MM.1S (cell line): ENCODE measurements around the gene GOLGA7B.

Experiments used
- DNase-seq: peaks from one replicate; pipeline ENCODE4 v3.0.0-alpha.2; 2015
- H2AFZ ChIP-seq: fragments of 300-600 bp; sonication (generic); 2 replicates; pipeline ENCODE4 v1.6.0; 2016; ENCODE audit warnings: antibody characterized with exemption, low read length
- H3F3A ChIP-seq: fragments of 300-600 bp; sonication (generic); 2 replicates; pipeline ENCODE4 v1.6.1; 2016; ENCODE audit warnings: mild to moderate bottlenecking, antibody characterized with exemption, low read length, moderate library complexity, mixed read lengths; ENCODE audit not compliant: insufficient read depth
- H3K27ac ChIP-seq: fragments of 300-600 bp; sonication (generic); 2 replicates; pipeline ENCODE4 v1.5.1; 2016; ENCODE audit warnings: mild to moderate bottlenecking, low read length
- H3K27me3 ChIP-seq: fragments of 300-600 bp; sonication (generic); replicated peaks from 2 replicates; pipeline ENCODE4 v1.6.0; 2016; ENCODE audit warnings: low read length; ENCODE audit not compliant: insufficient read depth
- H3K36me3 ChIP-seq: fragments of 300-600 bp; sonication (generic); replicated peaks from 2 replicates; pipeline ENCODE4 v1.6.1; 2016; ENCODE audit warnings: mild to moderate bottlenecking, low read length, mixed read lengths; ENCODE audit not compliant: insufficient read depth
- H3K4me1 ChIP-seq: fragments of 300-600 bp; sonication (generic); 2 replicates; pipeline ENCODE4 v1.6.1; 2016; ENCODE audit warnings: low read length, mixed read lengths
- H3K4me2 ChIP-seq: fragments of 300-600 bp; sonication (generic); 2 replicates; pipeline ENCODE4 v1.6.0; 2016; ENCODE audit warnings: low read depth, low read length
- H3K4me3 ChIP-seq: fragments of 300-600 bp; sonication (generic); 2 replicates; pipeline ENCODE4 v1.5.1; 2016; ENCODE audit warnings: low read length, mixed read lengths
- H3K79me2 ChIP-seq: fragments of 300-600 bp; sonication (generic); 2 replicates; pipeline ENCODE4 v1.6.1; 2016; ENCODE audit warnings: mixed run types, low read length, mixed read lengths
- H3K9ac ChIP-seq: fragments of 300-600 bp; sonication (generic); 2 replicates; pipeline ENCODE4 v1.6.1; 2016; ENCODE audit warnings: low read length, mixed read lengths
- H3K9me2 ChIP-seq: fragments of 300-600 bp; sonication (generic); replicated peaks from 2 replicates; pipeline ENCODE4 v1.6.1; 2016; ENCODE audit warnings: mild to moderate bottlenecking, low read length, mixed read lengths; ENCODE audit not compliant: insufficient read depth
- H3K9me3 ChIP-seq: fragments of 300-600 bp; sonication (generic); replicated peaks from 2 replicates; pipeline ENCODE4 v1.6.1; 2016; ENCODE audit warnings: mild to moderate bottlenecking, low read length, mixed read lengths; ENCODE audit not compliant: insufficient read depth
- H4K20me1 ChIP-seq: fragments of 300-600 bp; sonication (generic); 2 replicates; pipeline ENCODE4 v1.6.1; 2016; ENCODE audit warnings: mild to moderate bottlenecking, low read length, moderate library complexity, mixed read lengths; ENCODE audit not compliant: insufficient read depth
- EZH2 ChIP-seq: fragments of 300-600 bp; sonication (generic); optimal IDR thresholded peaks from 2 replicates; pipeline ENCODE3; 2017; ENCODE audit warnings: low read depth, mild to moderate bottlenecking, antibody characterized with exemption, low read length, mixed read lengths
- EZH2phosphoT487 ChIP-seq: fragments of 300-600 bp; sonication (generic); IDR thresholded peaks from 2 replicates; pipeline ENCODE4 v1.6.1; 2018; ENCODE audit warnings: antibody characterized with exemption, low read length
- TF ChIP-seq, protein P1 (sequence below): fragments of 300-600 bp; sonication (generic); IDR thresholded peaks from 2 replicates; pipeline ENCODE4 v1.5.1; 2016; ENCODE audit warnings: antibody characterized with exemption, low read length, mixed read lengths

The GOLGA7B gene

GRCh38 chr10:97882142-97883091 is 32.8 kb downstream of the GOLGA7B start:
- no peak overlapping the region for H3K9ac ChIP-seq
- H3K36me3 ChIP-seq, result no peaks in the 10 kb centered on the region
- no peak overlapping the region for H3K4me2 ChIP-seq
- TF ChIP-seq, protein P1, sequence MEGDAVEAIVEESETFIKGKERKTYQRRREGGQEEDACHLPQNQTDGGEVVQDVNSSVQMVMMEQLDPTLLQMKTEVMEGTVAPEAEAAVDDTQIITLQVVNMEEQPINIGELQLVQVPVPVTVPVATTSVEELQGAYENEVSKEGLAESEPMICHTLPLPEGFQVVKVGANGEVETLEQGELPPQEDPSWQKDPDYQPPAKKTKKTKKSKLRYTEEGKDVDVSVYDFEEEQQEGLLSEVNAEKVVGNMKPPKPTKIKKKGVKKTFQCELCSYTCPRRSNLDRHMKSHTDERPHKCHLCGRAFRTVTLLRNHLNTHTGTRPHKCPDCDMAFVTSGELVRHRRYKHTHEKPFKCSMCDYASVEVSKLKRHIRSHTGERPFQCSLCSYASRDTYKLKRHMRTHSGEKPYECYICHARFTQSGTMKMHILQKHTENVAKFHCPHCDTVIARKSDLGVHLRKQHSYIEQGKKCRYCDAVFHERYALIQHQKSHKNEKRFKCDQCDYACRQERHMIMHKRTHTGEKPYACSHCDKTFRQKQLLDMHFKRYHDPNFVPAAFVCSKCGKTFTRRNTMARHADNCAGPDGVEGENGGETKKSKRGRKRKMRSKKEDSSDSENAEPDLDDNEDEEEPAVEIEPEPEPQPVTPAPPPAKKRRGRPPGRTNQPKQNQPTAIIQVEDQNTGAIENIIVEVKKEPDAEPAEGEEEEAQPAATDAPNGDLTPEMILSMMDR, result no peak
- no peak overlapping the region for H3K4me3 ChIP-seq
- no peaks in the 10 kb centered on the region for H4K20me1 ChIP-seq
- no peak overlapping the region for H3K27ac ChIP-seq
- peaks cover 40% of the 10 kb centered on the region for H3K27me3 ChIP-seq
- no peaks in the 10 kb centered on the region for H3K4me1 ChIP-seq
- no peaks in the 10 kb centered on the region for H3K9me3 ChIP-seq
- no peaks in the 10 kb centered on the region for H3K79me2 ChIP-seq
- no peak for DNase-seq
- H3K9me2 ChIP-seq, result no peaks in the 10 kb centered on the region
- no peak overlapping the region for H2AFZ ChIP-seq
- H3F3A ChIP-seq, result no peaks in the 10 kb centered on the region

- Histone ChIP-seq H2AFZ (no peak overlapping the region), H3K9me3 (no peaks in the 10 kb centered on the region), H3K4me2 (no peak overlapping the region), H3K27ac (no peak overlapping the region), H3K9me2 (no peaks in the 10 kb centered on the region), H4K20me1 (no peaks in the 10 kb centered on the region), H3K79me2 (no peaks in the 10 kb centered on the region), H3K4me3 (no peak overlapping the region), H3K36me3 (no peaks in the 10 kb centered on the region), H3K27me3 (peaks cover 46% of the 10 kb centered on the region), H3K4me1 (no peaks in the 10 kb centered on the region), H3K9ac (no peak overlapping the region), H3F3A (no peaks in the 10 kb centered on the region)
- DNase-seq, result no peak
- TF ChIP-seq EZH2phosphoT487, result no peak
These were observed 33.4 kb downstream of the GOLGA7B start for GRCh38 chr10:97883092-97883485.

DNA sequence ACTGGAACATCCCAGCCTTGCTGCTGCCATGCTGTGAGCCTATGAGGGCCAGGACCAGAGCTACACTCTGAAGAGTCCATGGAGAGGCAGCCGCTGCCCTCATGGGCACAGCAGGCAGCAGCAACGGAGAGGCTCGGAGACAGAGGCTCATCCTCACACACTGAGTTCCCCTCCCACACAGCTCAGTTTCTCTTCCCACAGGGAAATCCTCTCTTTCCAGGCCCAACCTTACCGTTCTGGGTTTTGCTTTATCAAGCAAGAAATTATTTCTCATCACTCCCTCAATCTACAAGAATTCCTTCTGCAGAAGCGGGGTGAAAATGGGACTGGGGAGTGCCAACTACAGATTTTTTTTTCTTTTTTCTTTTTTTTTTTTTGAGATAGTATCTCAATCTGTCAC is 36.6 kb downstream of the GOLGA7B start:
- TF ChIP-seq EZH2, result no peak
- no peak for TF ChIP-seq EZH2phosphoT487
- TF ChIP-seq, protein P1, result no peak
- Histone ChIP-seq H3F3A (no peaks in the 10 kb centered on the region), H3K36me3 (no peaks in the 10 kb centered on the region), H3K9me3 (no peaks in the 10 kb centered on the region), H3K4me2 (no peak overlapping the region), H3K27me3 (peaks cover 38% of the 10 kb centered on the region), H4K20me1 (no peaks in the 10 kb centered on the region), H3K27ac (no peak overlapping the region), H3K4me1 (no peaks in the 10 kb centered on the region), H3K79me2 (no peaks in the 10 kb centered on the region), H3K4me3 (no peak overlapping the region), H3K9me2 (no peaks in the 10 kb centered on the region), H2AFZ (no peak overlapping the region), H3K9ac (no peak overlapping the region)
- DNase-seq, result no peak

GRCh38 chr10:97887399-97887798 is 37.8 kb downstream of the GOLGA7B start:
- TF ChIP-seq EZH2, result no peak
- TF ChIP-seq EZH2phosphoT487, result no peak
- TF ChIP-seq, protein P1, result no peak
- peaks cover 42% of the 10 kb centered on the region for H3K27me3 ChIP-seq
- H4K20me1 ChIP-seq, result no peaks in the 10 kb centered on the region
- no peak overlapping the region for H3K4me2 ChIP-seq
- H3K9me2 ChIP-seq, result no peaks in the 10 kb centered on the region
- no peaks in the 10 kb centered on the region for H3K9me3 ChIP-seq
- no peaks in the 10 kb centered on the region for H3K4me1 ChIP-seq
- no peaks in the 10 kb centered on the region for H3F3A ChIP-seq
- no peaks in the 10 kb centered on the region for H3K79me2 ChIP-seq
- no peak overlapping the region for H3K4me3 ChIP-seq
- H2AFZ ChIP-seq, result no peak overlapping the region
- H3K9ac ChIP-seq, result no peak overlapping the region
- no peak for DNase-seq
- no peaks in the 10 kb centered on the region for H3K36me3 ChIP-seq
- no peak overlapping the region for H3K27ac ChIP-seq
